IMR-90 (cell line): Measurements from ENCODE around the gene BRIP1. TPM values are rescaled to one million over a fixed set of nuclear protein-coding genes. Genes with fewer than 3 reads are reported as not detected.

Experiments used
- ATAC-seq: fragments of 200-7000 bp; cut with Tn5 transposase; 2 replicates; pipeline ENCODE4 v1.9.1; 2020; ENCODE audit warnings: low read depth, mild to moderate bottlenecking, moderate library complexity
- BruUV-seq: library from RNA; stranded (reverse); fragments of 400-500 nt; replicated peaks from 2 replicates; lab custom pipeline; 2021; lab: Mats Ljungman, UMichigan
- CTCF ChIA-PET: fragments of 300-600 bp; formaldehyde crosslinking; extraction: SDS; loops from one replicate; lab custom pipeline; 2021; ENCODE audit warnings: antibody characterized with exemption; lab: Yijun Ruan, JAX
- POLR2A ChIA-PET: fragments of 300-600 bp; sonication (Branson Sonifier 250); formaldehyde crosslinking; loops from one replicate; lab custom pipeline; 2022; ENCODE audit warnings: antibody characterized with exemption; ENCODE audit not compliant: unreplicated experiment; lab: Charles Lee
- DNase-seq: peaks from one replicate; pipeline ENCODE4 v3.0.0; 2013
- H2AFZ ChIP-seq: replicated peaks from 2 replicates; pipeline ENCODE3; 2013; ENCODE audit warnings: low read length, mild to moderate bottlenecking; ENCODE audit not compliant: poor library complexity
- H2AK5ac ChIP-seq: 2 replicates; pipeline ENCODE4 v1.6.1; 2013; ENCODE audit warnings: low read depth, low read length, inconsistent platforms
- H2AK9ac ChIP-seq: replicated peaks from 2 replicates; pipeline ENCODE3; 2013; ENCODE audit warnings: mild to moderate bottlenecking, low read depth, low read length, moderate library complexity; ENCODE audit not compliant: poor library complexity
- H2BK120ac ChIP-seq: 2 replicates; pipeline ENCODE4 v1.6.1; 2013; ENCODE audit warnings: low read depth, low read length, inconsistent platforms
- H2BK15ac ChIP-seq: 3 replicates; pipeline ENCODE4 v1.6.1; 2013; ENCODE audit warnings: low read depth, low read length, inconsistent platforms
- H2BK20ac ChIP-seq: 2 replicates; pipeline ENCODE4 v1.6.1; 2013; ENCODE audit warnings: low read depth, mild to moderate bottlenecking, inconsistent platforms, low read length, moderate library complexity
- H2BK5ac ChIP-seq: 2 replicates; pipeline ENCODE4 v1.6.1; 2013; ENCODE audit warnings: mild to moderate bottlenecking, low read depth, low read length, inconsistent platforms; ENCODE audit not compliant: poor library complexity, severe bottlenecking
- H3K14ac ChIP-seq: replicated peaks from 2 replicates; pipeline ENCODE4 v1.6.1; 2013; ENCODE audit warnings: low read depth, low read length, inconsistent platforms
- H3K18ac ChIP-seq: 2 replicates; pipeline ENCODE4 v1.6.1; 2013; ENCODE audit warnings: low read depth, low read length, control low read depth
- H3K23ac ChIP-seq: 2 replicates; pipeline ENCODE4 v1.6.1; 2013; ENCODE audit warnings: low read depth, low read length, inconsistent platforms
- H3K27ac ChIP-seq: 2 replicates; pipeline ENCODE4 v1.5.1; 2013; ENCODE audit warnings: mild to moderate bottlenecking, control low read depth, low read length; ENCODE audit not compliant: insufficient read depth
- H3K27me3 ChIP-seq: 2 replicates; pipeline ENCODE4 v1.6.1; 2013; ENCODE audit warnings: low read length; ENCODE audit not compliant: control insufficient read depth, insufficient read depth
- H3K36me3 ChIP-seq: 2 replicates; pipeline ENCODE4 v1.6.1; 2013; ENCODE audit warnings: low read length, mixed read lengths; ENCODE audit not compliant: control insufficient read depth, insufficient read depth
- H3K4ac ChIP-seq: 2 replicates; pipeline ENCODE4 v1.6.1; 2013; ENCODE audit warnings: low read depth, low read length, inconsistent platforms
- H3K4me1 ChIP-seq: 2 replicates; pipeline ENCODE4 v1.6.1; 2013; ENCODE audit warnings: low read length, mixed read lengths; ENCODE audit not compliant: control insufficient read depth, insufficient read depth
- H3K4me2 ChIP-seq: 2 replicates; pipeline ENCODE4 v1.6.1; 2013; ENCODE audit warnings: low read depth, mild to moderate bottlenecking, control low read depth, low read length, moderate library complexity
- H3K4me3 ChIP-seq: 2 replicates; pipeline ENCODE4 v1.5.1; 2013; ENCODE audit warnings: low read depth, mild to moderate bottlenecking, control low read depth, low read length, moderate library complexity; ENCODE audit not compliant: insufficient read depth
- H3K56ac ChIP-seq: 2 replicates; pipeline ENCODE4 v1.6.1; 2013; ENCODE audit warnings: low read length, inconsistent platforms; ENCODE audit not compliant: insufficient read depth; ENCODE audit errors: extremely low read depth
- H3K79me1 ChIP-seq, 2 experiments: 2 replicates each; pipeline ENCODE4 v1.6.1; 2013; ENCODE audit warnings: low read length in 2 of 2, inconsistent platforms in 1 of 2, low read depth in 1 of 2
- H3K9ac ChIP-seq: 2 replicates; pipeline ENCODE4 v1.6.1; 2013; ENCODE audit warnings: low read depth, low read length, control low read depth
- H3K9me1 ChIP-seq: 2 replicates; pipeline ENCODE4 v1.6.1; 2013; ENCODE audit warnings: low read length, inconsistent platforms; ENCODE audit not compliant: insufficient read depth
- H3K9me3 ChIP-seq: 2 replicates; pipeline ENCODE4 v1.6.1; 2013; ENCODE audit warnings: low read length; ENCODE audit not compliant: control insufficient read depth, insufficient read depth
- H4K20me1 ChIP-seq: 2 replicates; pipeline ENCODE4 v1.6.1; 2013; ENCODE audit warnings: low read length, inconsistent platforms; ENCODE audit not compliant: insufficient read depth
- H4K5ac ChIP-seq: 2 replicates; pipeline ENCODE4 v1.6.1; 2013; ENCODE audit warnings: mild to moderate bottlenecking, low read depth, low read length, control low read depth
- H4K8ac ChIP-seq, 2 experiments: 2 replicates each; pipeline ENCODE4 v1.6.1; 2013; ENCODE audit warnings: low read depth in 2 of 2, low read length in 2 of 2, control low read depth in 1 of 2, inconsistent platforms in 1 of 2
- H4K91ac ChIP-seq: 2 replicates; pipeline ENCODE4 v1.6.1; 2013; ENCODE audit warnings: low read depth, low read length, inconsistent platforms; ENCODE audit not compliant: insufficient read depth
- CTCF ChIP-seq: conservative IDR thresholded peaks from 2 replicates; pipeline ENCODE4 v1.5.1; 2012; ENCODE audit warnings: mild to moderate bottlenecking, low read depth, low read length, improper control_type of control experiment
- ELK1 ChIP-seq: fragments of 150-350 bp; IDR thresholded peaks from 2 replicates; pipeline ENCODE4 v1.6.1; 2016; ENCODE audit warnings: low read depth, mild to moderate bottlenecking, low read length, moderate library complexity, borderline replicate concordance
- FOS ChIP-seq: fragments of 150-350 bp; IDR thresholded peaks from 2 replicates; pipeline ENCODE4 v1.6.1; 2016; ENCODE audit warnings: low read depth, low read length
- POLR2A ChIP-seq: IDR thresholded peaks from 2 replicates; pipeline ENCODE4 v1.6.1; 2012; ENCODE audit warnings: mild to moderate bottlenecking, low read depth, low read length
- RAD21 ChIP-seq: IDR thresholded peaks from 2 replicates; pipeline ENCODE4 v1.6.1; 2012; ENCODE audit warnings: low read length, improper control_type of control experiment
- WGBS, 2 experiments: methylation state at CpG; one replicate each; pipeline versions ENCODE4 v1.1.5 to v1.1.7; 2013; ENCODE audit warnings: missing lambda C conversion rate in 2 of 2; ENCODE audit not compliant: insufficient read length in 1 of 2; ENCODE audit errors: extremely low coverage in 2 of 2; 5-methylcytosine and 5-hydroxymethylcytosine counted together
- dilution Hi-C: fragments of 300-500 bp; cut with HindIII; formaldehyde crosslinking; loops from one replicate; pipeline ENCODE4 v1.14.3; 2018; ENCODE audit warnings: low sequenced_read_pairs; ENCODE audit not compliant: unreplicated experiment
- in situ Hi-C: fragments of 300-500 bp; cut with MboI; formaldehyde crosslinking; loops from 3 replicates; pipeline ENCODE4 v1.14.3; 2019; ENCODE audit warnings: low sequenced_read_pairs, inconsistent platforms, mixed read lengths
- intact Hi-C: fragments of 100-400 bp; cut with micrococcal nuclease; formaldehyde crosslinking; loops from 2 replicates; pipeline ENCODE4 v1.10.0; 2022
- polyA plus RNA-seq, 3 experiments: library from polyadenylated mRNA; depleted of rRNA; stranded (reverse); fragments of >200 nt; gene quantifications; 2 replicates each; pipeline ENCODE4 v1.2.3, GENCODE V29; 2012; ENCODE audit warnings: low replicate concordance in 1 of 3
- total RNA-seq: library from RNA; depleted of rRNA; stranded (reverse); fragments of >200 nt; gene quantifications from 2 replicates; pipeline ENCODE4 v1.2.3, GENCODE V29; 2012

The BRIP1 gene
- total and polyA plus RNA-seq, 2 of the 4 experiments (the other 2 are of a cell fraction) = 6.1 to 19.7 TPM

- Histone ChIP-seq H3K9me3 (no peaks in the 10 kb centered on the region; the same call in 1 of the 2 replicates), H3K4me2 (no peak overlapping the region), H3K9ac (no peak overlapping the region), H2AFZ (no peak overlapping the region), H3K27ac (no peak overlapping the region), H2BK15ac (no peak overlapping the region), H3K27me3 (no peaks in the 10 kb centered on the region), H3K36me3 (no peaks in the 10 kb centered on the region), H3K9me1 (no peaks in the 10 kb centered on the region), H2AK9ac (no peak overlapping the region), H4K5ac (no peak overlapping the region), H3K18ac (no peak overlapping the region), H3K23ac (no peak overlapping the region), H3K56ac (no peak overlapping the region), H3K4me1 (peaks cover 3% of the 10 kb centered on the region; the same call in 1 of the 2 replicates), H4K20me1 (no peaks in the 10 kb centered on the region), H2AK5ac (no peak overlapping the region), H3K14ac (no peak overlapping the region), H3K79me1 (peaks cover 4 to 12% of the 10 kb centered on the region in 2 experiments; a peak in 3 of 4 replicates), H3K4ac (no peak overlapping the region), H4K8ac (no peak overlapping the region; a peak in 1 of 4 replicates), H3K4me3 (no peak overlapping the region), H2BK120ac (no peak overlapping the region), H2BK20ac (no peak overlapping the region), H2BK5ac (no peak overlapping the region), H4K91ac (no peak overlapping the region)
- DNase-seq (no peak), ATAC-seq (no peak)
- TF ChIP-seq FOS = no peak
- no peak for TF ChIP-seq POLR2A
- no peak for TF ChIP-seq RAD21
- TF ChIP-seq ELK1 = no peak
- no peak for TF ChIP-seq CTCF
- BruUV-seq = no TSS peak
- no CpG with 5 or more reads among the region's 2 CpGs for WGBS, 2 experiments
- in situ Hi-C loops (no loop called here), intact Hi-C loops (loop anchor here (5.0 kb wide), 1 partner anchor 38 kb away; no protein-coding TSS in a partner anchor), dilution Hi-C loops (no loop called here)
- CTCF ChIA-PET = no interaction called here
- POLR2A ChIA-PET = no interaction called here
Measured at GRCh38 chr17:61775364-61775763, 88.0 kb downstream of the BRIP1 start.
